HepG2 (cell line): ENCODE measurements around the gene ACBD6.

Experiments used
- CTCF ChIP-seq: sonication (generic); formaldehyde crosslinking; IDR thresholded peaks from 2 replicates; pipeline ENCODE4 v1.5.0; 2020; ENCODE audit warnings: mild to moderate bottlenecking, missing genetic modification reagents, moderate library complexity
- DNMT1 ChIP-seq: sonication (generic); formaldehyde crosslinking; IDR thresholded peaks from 2 replicates; pipeline ENCODE4 v1.5.1; 2020; ENCODE audit warnings: mild to moderate bottlenecking, missing genetic modification reagents
- ETV6 ChIP-seq: sonication (generic); formaldehyde crosslinking; conservative IDR thresholded peaks from 2 replicates; pipeline ENCODE4 v1.4.0; 2020; ENCODE audit warnings: missing genetic modification reagents
- FOXJ3 ChIP-seq: sonication (generic); formaldehyde crosslinking; IDR thresholded peaks from 2 replicates; pipeline ENCODE4 v1.4.0; 2020; ENCODE audit warnings: missing genetic modification reagents, mild to moderate bottlenecking, borderline replicate concordance
- FOXM1 ChIP-seq: sonication (generic); formaldehyde crosslinking; IDR thresholded peaks from 2 replicates; pipeline ENCODE4 v1.5.0; 2020; ENCODE audit warnings: missing genetic modification reagents
- HCFC1 ChIP-seq: fragments of 150-350 bp; IDR thresholded peaks from 2 replicates; pipeline ENCODE4 v1.6.1; 2014; ENCODE audit warnings: low read depth, low read length
- SP5 ChIP-seq: IDR thresholded peaks from 2 replicates; pipeline ENCODE4 v1.6.1; 2016; ENCODE audit warnings: low read depth, borderline replicate concordance
- ZNF704 ChIP-seq: sonication (generic); formaldehyde crosslinking; IDR thresholded peaks from 2 replicates; pipeline ENCODE4 v1.8.1; 2023; ENCODE audit warnings: mild to moderate bottlenecking, inconsistent platforms, moderate library complexity, missing genetic modification reagents, borderline replicate concordance

GRCh38 chr1:180238675-180239074 is 263.7 kb downstream of the ACBD6 start:
- TF ChIP-seq ETV6 (CRISPR knock-in tag) (no peak), FOXJ3 (CRISPR knock-in tag) (no peak), HCFC1 (no peak), FOXM1 (no peak), ZNF704 (no peak), CTCF (CRISPR knock-in tag) (no peak), DNMT1 (CRISPR knock-in tag) (no peak), SP5 (CRISPR knock-in tag) (no peak)
